ENCODE data around the gene HOXC12. TPM values are rescaled to one million over a fixed set of nuclear protein-coding genes. Genes with fewer than 3 reads are reported as not detected.

The HOXC12 gene
- total and polyA plus RNA-seq, 11 donors = not detected

- intact Hi-C loops (cut with DNase I) = no loop called here
- no peak overlapping the region for H3K4me3 ChIP-seq
- H3K36me3 ChIP-seq = no peaks in the 10 kb centered on the region
- H3K9me3 ChIP-seq = no peaks in the 10 kb centered on the region
- peaks cover 80 to 100% (median 97%) of the 10 kb centered on the region in 9 donors for H3K27me3 ChIP-seq
- no peak overlapping the region for H3K27ac ChIP-seq
- no peak for DNase-seq
- ATAC-seq = no peak
- no peak for TF ChIP-seq CTCF (IDR thresholded peaks at IDR 0.05)
- no peak for TF ChIP-seq POLR2A (IDR thresholded peaks at IDR 0.05)
- peaks cover 0 to 15% (median 0%) of the 10 kb centered on the region in 12 donors for H3K4me1 ChIP-seq
Measured at GRCh38 chr12:53941187-53941586, 13.5 kb upstream of the HOXC12 start.

- Histone ChIP-seq H3K36me3 (no peaks in the 10 kb centered on the region), H3K4me3 (no peak overlapping the region), H3K27ac (no peak overlapping the region), H3K9me3 (no peaks in the 10 kb centered on the region), H3K27me3 (peaks cover 80 to 100% (median 97%) of the 10 kb centered on the region in 9 donors), H3K4me1 (peaks cover 0 to 15% (median 0%) of the 10 kb centered on the region in 12 donors)
- TF ChIP-seq CTCF (IDR thresholded peaks at IDR 0.05) = no peak
- TF ChIP-seq POLR2A (IDR thresholded peaks at IDR 0.05) = no peak
- DNase-seq (no peak), ATAC-seq (no peak)
- WGBS, 4 donors = 14 to 20% (median 17%) methylated on average over 5 of the region's 5 CpGs
- intact Hi-C loops (cut with DNase I) = no loop called here
Measured at GRCh38 chr12:53941750-53942149, 13.0 kb upstream of the HOXC12 start.

- ATAC-seq = no peak
Measured at GRCh38 chr12:53942467-53942997, 12.2 kb upstream of the HOXC12 start.

GRCh38 chr12:53944209-53944608, 10.5 kb upstream of the HOXC12 start:
- 8 to 19% (median 12%) methylated on average over 3 to 4 of the region's 4 CpGs for WGBS, 4 donors
- DNase-seq (no peak), ATAC-seq (no peak)
- peaks cover 0 to 5% (median 0%) of the 10 kb centered on the region in 12 donors for H3K4me1 ChIP-seq
- TF ChIP-seq CTCF (IDR thresholded peaks at IDR 0.05) (no peak), POLR2A (IDR thresholded peaks at IDR 0.05) (no peak)
- no peaks in the 10 kb centered on the region for H3K9me3 ChIP-seq
- no peaks in the 10 kb centered on the region for H3K36me3 ChIP-seq
- H3K27ac ChIP-seq = no peak overlapping the region
- H3K27me3 ChIP-seq = peaks cover 68 to 100% (median 95%) of the 10 kb centered on the region in 9 donors
- intact Hi-C loops (cut with DNase I) = no loop called here
- H3K4me3 ChIP-seq = no peak overlapping the region

More at GRCh38 chr12:53942467-53942997, 12.2 kb upstream of the HOXC12 start:
- no peak overlapping the region for H3K4me3 ChIP-seq
- intact Hi-C loops (cut with DNase I) = no loop called here
- H3K27ac ChIP-seq = no peak overlapping the region
- H3K27me3 ChIP-seq = peaks cover 76 to 100% (median 97%) of the 10 kb centered on the region in 9 donors
- H3K4me1 ChIP-seq = peaks cover 0 to 15% (median 0%) of the 10 kb centered on the region in 12 donors
- H3K9me3 ChIP-seq = no peaks in the 10 kb centered on the region
- no peak for DNase-seq
- 4 to 19% (median 11%) methylated on average over 2 of the region's 2 CpGs for WGBS, 4 donors
- TF ChIP-seq POLR2A (IDR thresholded peaks at IDR 0.05) (no peak), CTCF (IDR thresholded peaks at IDR 0.05) (no peak)
- H3K36me3 ChIP-seq = no peaks in the 10 kb centered on the region
